Erythroblast (primary cell): ENCODE measurements around the gene NDRG3.

ENCODE experiments used
- GATA1 ChIP-seq: IDR thresholded peaks from 2 replicates; pipeline ENCODE4 v1.6.1; 2011; ENCODE audit warnings: low read depth, mild to moderate bottlenecking, control low read depth, low read length, moderate library complexity
- POLR2A ChIP-seq: IDR thresholded peaks from 2 replicates; pipeline ENCODE4 v1.6.1; 2011; ENCODE audit warnings: mild to moderate bottlenecking, low read length

DNA sequence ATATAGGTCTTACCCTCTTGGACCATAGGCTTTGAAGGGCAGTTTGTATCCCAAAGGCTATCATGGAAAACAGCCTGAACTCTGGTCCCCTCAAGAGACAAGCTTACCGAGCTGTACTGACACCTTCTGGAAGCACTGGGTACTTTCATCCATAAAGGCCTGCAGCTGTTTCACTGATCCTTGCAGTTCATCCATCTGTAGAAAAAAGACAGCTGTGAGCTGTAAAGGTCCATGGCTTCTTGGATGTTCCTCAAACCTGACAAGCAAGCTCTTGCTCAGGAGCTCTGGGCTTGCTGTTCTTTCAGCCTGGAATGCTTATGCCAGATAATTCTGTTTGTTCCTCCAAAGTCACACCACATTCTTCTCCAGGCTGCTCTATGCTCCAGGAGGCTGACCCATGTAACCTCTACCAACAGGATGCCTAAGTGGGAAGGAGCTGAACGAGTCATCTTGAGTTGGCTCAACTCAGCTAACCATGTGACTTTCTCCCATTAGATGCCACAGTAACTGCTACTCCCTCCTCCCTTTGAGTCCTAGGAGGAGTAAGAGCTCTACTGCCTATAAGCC is 8.8 kb upstream of the NDRG3 start:
- TF ChIP-seq POLR2A (no peak), GATA1 (no peak)
